Endothelial cell of umbilical vein (primary cell): ENCODE measurements around the gene TM6SF1. TPM values are rescaled to one million over a fixed set of nuclear protein-coding genes. Genes with fewer than 3 reads are reported as not detected.

Experiments
- BruUV-seq: library from RNA; stranded (reverse); fragments of 400-500 nt; replicated peaks from 2 replicates; lab custom pipeline; 2021; lab: Mats Ljungman, UMichigan
- CTCF ChIA-PET: fragments of 300-600, 350-600 bp; sonication (Branson Sonifier 250); formaldehyde crosslinking; loops from one replicate; lab custom pipeline; 2021; ENCODE audit warnings: antibody characterized with exemption, inconsistent platforms; lab: Charles Lee
- POLR2A ChIA-PET: fragments of 300-600, 350-600 bp; sonication (Branson Sonifier 250); formaldehyde crosslinking; loops from one replicate; lab custom pipeline; 2021; ENCODE audit warnings: antibody characterized with exemption, inconsistent platforms; lab: Charles Lee
- DNase-seq: peaks from one replicate; pipeline ENCODE4 v3.0.0-alpha.2; 2011; ENCODE audit warnings: low read depth, low spot score
- FAIRE-seq: peaks from 2 replicates; lab custom pipeline; 2011; peaks lifted over from hg19 to GRCh38; lab: Jason Lieb, UNC
- H2AFZ ChIP-seq: 2 replicates; pipeline ENCODE4 v1.6.0; 2012; ENCODE audit warnings: low read depth, low read length, control low read depth, inconsistent platforms
- H3K27ac ChIP-seq: 2 replicates; pipeline ENCODE4 v1.5.1; 2011; ENCODE audit warnings: low read depth, mild to moderate bottlenecking, control low read depth, low read length, moderate library complexity; ENCODE audit not compliant: insufficient read depth
- H3K27me3 ChIP-seq, 2 experiments: 2 replicates each; pipeline versions ENCODE4 v1.6.0 to v1.6.1; 2011; ENCODE audit warnings: low read length in 2 of 2, mixed read lengths in 1 of 2; ENCODE audit not compliant: control insufficient read depth in 2 of 2, insufficient read depth in 2 of 2
- H3K36me3 ChIP-seq, 2 experiments: 2 replicates in 1 of 2; 3 replicates in 1 of 2; pipeline ENCODE4 v1.5.1; 2011; ENCODE audit warnings: low read length in 2 of 2, mild to moderate bottlenecking in 1 of 2, moderate library complexity in 1 of 2; ENCODE audit not compliant: control insufficient read depth in 2 of 2, insufficient read depth in 2 of 2; ENCODE audit errors: extremely low read depth in 1 of 2
- H3K4me1 ChIP-seq: 3 replicates; pipeline ENCODE4 v1.5.1; 2011; ENCODE audit warnings: mild to moderate bottlenecking, low read length; ENCODE audit not compliant: control insufficient read depth, insufficient read depth; ENCODE audit errors: extremely low read depth
- H3K4me2 ChIP-seq: 2 replicates; pipeline ENCODE4 v1.6.1; 2011; ENCODE audit warnings: low read length, control low read depth, mixed read lengths; ENCODE audit not compliant: insufficient read depth
- H3K4me3 ChIP-seq, 3 experiments: fragments of 200-600 bp in 1 of 3; sonication (generic), shearing (Covaris generic) in 1 of 3; replicated peaks in 1 of 3; 2 replicates each; pipeline ENCODE4 v1.5.1; 2011 to 2016; ENCODE audit warnings: control low read depth in 3 of 3, low read length in 3 of 3, mild to moderate bottlenecking in 2 of 3, inconsistent platforms in 1 of 3, low read depth in 1 of 3, moderate library complexity in 1 of 3; ENCODE audit not compliant: insufficient read depth in 1 of 3
- H3K79me2 ChIP-seq: 2 replicates; pipeline ENCODE4 v1.6.0; 2012; ENCODE audit warnings: low read length, inconsistent platforms; ENCODE audit not compliant: control insufficient read depth, insufficient read depth
- H3K9ac ChIP-seq: replicated peaks from 2 replicates; pipeline ENCODE3; 2011; ENCODE audit warnings: low read length, control low read depth; ENCODE audit not compliant: insufficient read depth; ENCODE audit errors: extremely low read depth
- H3K9me1 ChIP-seq: replicated peaks from 3 replicates; pipeline ENCODE4 v1.6.0; 2011; ENCODE audit warnings: mild to moderate bottlenecking, low read length; ENCODE audit not compliant: control insufficient read depth, insufficient read depth; ENCODE audit errors: extremely low read depth
- H3K9me3 ChIP-seq: replicated peaks from 2 replicates; pipeline ENCODE4 v1.5.1; 2012; ENCODE audit warnings: low read length, inconsistent platforms; ENCODE audit not compliant: control insufficient read depth, insufficient read depth
- H4K20me1 ChIP-seq: replicated peaks from 2 replicates; pipeline ENCODE3; 2011; ENCODE audit warnings: mild to moderate bottlenecking, low read length; ENCODE audit not compliant: control insufficient read depth, insufficient read depth; ENCODE audit errors: extremely low read depth
- EZH2 ChIP-seq: IDR thresholded peaks from 2 replicates; pipeline ENCODE4 v1.6.1; 2012; ENCODE audit warnings: borderline replicate concordance, low read depth, mild to moderate bottlenecking, moderate library complexity, low read length, inconsistent platforms; ENCODE audit not compliant: severe bottlenecking
- FOS ChIP-seq: IDR thresholded peaks from 2 replicates; pipeline ENCODE4 v1.6.1; 2011; ENCODE audit warnings: mild to moderate bottlenecking, low read length, moderate library complexity, borderline replicate concordance; ENCODE audit not compliant: insufficient read depth
- GATA2 ChIP-seq: IDR thresholded peaks from 2 replicates; pipeline ENCODE4 v1.7.0; 2011; ENCODE audit warnings: low read depth, mild to moderate bottlenecking, moderate library complexity, mixed read lengths, low read length; ENCODE audit not compliant: insufficient read length, insufficient read depth
- JUN ChIP-seq: IDR thresholded peaks from 2 replicates; pipeline ENCODE4 v1.6.1; 2011; ENCODE audit warnings: borderline replicate concordance, low read depth; ENCODE audit not compliant: insufficient read length, insufficient read depth
- MAX ChIP-seq: IDR thresholded peaks from 2 replicates; pipeline ENCODE4 v1.6.1; 2011; ENCODE audit not compliant: insufficient read depth, insufficient read length
- MYC ChIP-seq: IDR thresholded peaks from one replicate; pipeline ENCODE4 v1.6.1; 2011; ENCODE audit warnings: mild to moderate bottlenecking, low read depth, low read length
- POLR2A ChIP-seq: IDR thresholded peaks from 2 replicates; pipeline ENCODE4 v1.6.1; 2012; ENCODE audit warnings: low read depth, mild to moderate bottlenecking, control low read depth, low read length
- POLR2AphosphoS5 ChIP-seq: IDR thresholded peaks from 2 replicates; pipeline ENCODE4 v1.6.1; 2012; ENCODE audit warnings: low read depth, mild to moderate bottlenecking, control low read depth, low read length, moderate library complexity; ENCODE audit not compliant: insufficient read depth
- dilution Hi-C: fragments of 300-500 bp; cut with MboI; formaldehyde crosslinking; loops from one replicate; pipeline ENCODE4 v1.15.0; 2019; ENCODE audit warnings: low sequenced_read_pairs; ENCODE audit not compliant: extremely low pct_ligation_motif_present
- intact Hi-C: fragments of 100-400 bp; cut with micrococcal nuclease; formaldehyde crosslinking; loops from one replicate; pipeline ENCODE4 v1.10.0; 2022
- polyA plus RNA-seq, 4 experiments: library from polyadenylated mRNA; depleted of rRNA in 3 of 4; stranded (reverse) in 3 of 4; unstranded in 1 of 4; fragments of >200 nt; gene quantifications; 2 replicates each; pipeline versions ENCODE4 v1.2.1 to v1.2.3, GENCODE V29; 2011 to 2012; ENCODE audit warnings: missing spikeins in 1 of 4
- total RNA-seq: library from RNA; stranded (reverse); gene quantifications from 2 replicates; pipeline ENCODE4 v1.2.3, GENCODE V29; 2021
- TF ChIP-seq, protein P1 (sequence below), 2 donors: IDR thresholded peaks; 1 replicate in 1 of 2; 2 replicates in 1 of 2; pipeline ENCODE4 v1.5.1; 2011; ENCODE audit warnings: low read length in 2 of 2, mild to moderate bottlenecking in 2 of 2, moderate library complexity in 2 of 2, control low read depth in 1 of 2, inconsistent platforms in 1 of 2, low read depth in 1 of 2; ENCODE audit not compliant: insufficient read depth in 1 of 2; ENCODE audit errors: extremely low read depth in 1 of 2

TM6SF1 gene
- total and polyA plus RNA-seq, 2 donors (not counting 3 experiments of a cell fraction or from before 2014, with no cell fraction given): 26.5 to 38.0 TPM

GRCh38 chr15:83118291-83118827, 10.9 kb downstream of the TM6SF1 start:
- dilution Hi-C loops: no loop called here
- FAIRE-seq: no peak

More at GRCh38 chr15:83118291-83118827, 10.9 kb downstream of the TM6SF1 start:
- no peak for DNase-seq
- ChIA-PET CTCF (interaction anchor here (1.6 kb wide), 1 partner anchor 107 kb away, joined by 5 read pairs; the partner anchor contains the start of gene C15orf40), POLR2A (interaction anchor here (0.9 kb wide), 1 partner anchor 10 kb away, joined by 3 read pairs; no protein-coding TSS in a partner anchor)
- Histone ChIP-seq H3K79me2 (peaks cover 3% of the 10 kb centered on the region), H3K27ac (no peak overlapping the region), H3K9me1 (no peaks in the 10 kb centered on the region), H3K36me3 (peaks cover 19 to 38% of the 10 kb centered on the region in 2 experiments), H3K4me2 (no peak overlapping the region), H2AFZ (no peak overlapping the region), H3K4me3 (no peak overlapping the region), H3K4me1 (peaks cover 13% of the 10 kb centered on the region), H3K9ac (no peak overlapping the region), H4K20me1 (no peaks in the 10 kb centered on the region), H3K9me3 (no peaks in the 10 kb centered on the region), H3K27me3 (no peaks in the 10 kb centered on the region)
- intact Hi-C loops: no loop called here
- TF ChIP-seq FOS (no peak), EZH2 (no peak), POLR2A (no peak), JUN (no peak), MAX (no peak), MYC (no peak), GATA2 (no peak), POLR2AphosphoS5 (no peak)
- TF ChIP-seq, protein P1, sequence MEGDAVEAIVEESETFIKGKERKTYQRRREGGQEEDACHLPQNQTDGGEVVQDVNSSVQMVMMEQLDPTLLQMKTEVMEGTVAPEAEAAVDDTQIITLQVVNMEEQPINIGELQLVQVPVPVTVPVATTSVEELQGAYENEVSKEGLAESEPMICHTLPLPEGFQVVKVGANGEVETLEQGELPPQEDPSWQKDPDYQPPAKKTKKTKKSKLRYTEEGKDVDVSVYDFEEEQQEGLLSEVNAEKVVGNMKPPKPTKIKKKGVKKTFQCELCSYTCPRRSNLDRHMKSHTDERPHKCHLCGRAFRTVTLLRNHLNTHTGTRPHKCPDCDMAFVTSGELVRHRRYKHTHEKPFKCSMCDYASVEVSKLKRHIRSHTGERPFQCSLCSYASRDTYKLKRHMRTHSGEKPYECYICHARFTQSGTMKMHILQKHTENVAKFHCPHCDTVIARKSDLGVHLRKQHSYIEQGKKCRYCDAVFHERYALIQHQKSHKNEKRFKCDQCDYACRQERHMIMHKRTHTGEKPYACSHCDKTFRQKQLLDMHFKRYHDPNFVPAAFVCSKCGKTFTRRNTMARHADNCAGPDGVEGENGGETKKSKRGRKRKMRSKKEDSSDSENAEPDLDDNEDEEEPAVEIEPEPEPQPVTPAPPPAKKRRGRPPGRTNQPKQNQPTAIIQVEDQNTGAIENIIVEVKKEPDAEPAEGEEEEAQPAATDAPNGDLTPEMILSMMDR (IDR thresholded peaks at IDR 0.05; ENCODE audit: extremely low read depth in 1 of 2, insufficient read depth in 1 of 2, low read depth in 1 of 2, low read length in 2 of 2): no peak
- BruUV-seq: no TSS peak
